OCI-LY3 (cell line): ENCODE measurements around the gene ZNF654.
"Not testable (repeated sequence)": the region's sequence is repeated elsewhere in the genome, so short reads cannot be mapped to it uniquely, and the experiment has no call there.

Experiments
- EZH2phosphoT487 ChIP-seq: fragments of 200-600 bp; shearing (Covaris generic); IDR thresholded peaks from 2 replicates; pipeline ENCODE4 v1.6.1; 2018; ENCODE audit warnings: antibody characterized with exemption, mixed run types, low read depth
- TF ChIP-seq, protein P1 (sequence below): fragments of 200-600, 300-600 bp; sonication (generic); IDR thresholded peaks from 2 replicates; pipeline ENCODE4 v1.5.1; 2014; ENCODE audit warnings: antibody characterized with exemption, low read length, low read depth

DNA sequence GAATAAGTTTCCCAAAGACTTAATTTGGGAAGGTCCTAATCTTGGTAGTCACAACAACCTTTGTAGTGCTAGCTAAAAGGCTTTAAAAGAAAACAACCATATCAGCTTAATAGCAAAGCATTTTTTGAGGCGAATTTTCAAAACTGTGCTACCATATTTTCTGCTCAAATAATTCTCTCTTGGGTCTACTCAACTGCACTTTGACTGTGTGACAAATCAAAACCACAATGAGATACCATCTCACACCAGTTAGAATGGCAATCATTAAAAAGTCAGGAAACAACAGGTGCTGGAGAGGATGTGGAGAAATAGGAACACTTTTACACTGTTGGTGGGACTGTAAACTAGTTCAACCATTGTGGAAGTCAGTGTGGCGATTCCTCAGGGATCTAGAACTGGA is 59.5 kb downstream of the ZNF654 start:
- TF ChIP-seq, protein P1, sequence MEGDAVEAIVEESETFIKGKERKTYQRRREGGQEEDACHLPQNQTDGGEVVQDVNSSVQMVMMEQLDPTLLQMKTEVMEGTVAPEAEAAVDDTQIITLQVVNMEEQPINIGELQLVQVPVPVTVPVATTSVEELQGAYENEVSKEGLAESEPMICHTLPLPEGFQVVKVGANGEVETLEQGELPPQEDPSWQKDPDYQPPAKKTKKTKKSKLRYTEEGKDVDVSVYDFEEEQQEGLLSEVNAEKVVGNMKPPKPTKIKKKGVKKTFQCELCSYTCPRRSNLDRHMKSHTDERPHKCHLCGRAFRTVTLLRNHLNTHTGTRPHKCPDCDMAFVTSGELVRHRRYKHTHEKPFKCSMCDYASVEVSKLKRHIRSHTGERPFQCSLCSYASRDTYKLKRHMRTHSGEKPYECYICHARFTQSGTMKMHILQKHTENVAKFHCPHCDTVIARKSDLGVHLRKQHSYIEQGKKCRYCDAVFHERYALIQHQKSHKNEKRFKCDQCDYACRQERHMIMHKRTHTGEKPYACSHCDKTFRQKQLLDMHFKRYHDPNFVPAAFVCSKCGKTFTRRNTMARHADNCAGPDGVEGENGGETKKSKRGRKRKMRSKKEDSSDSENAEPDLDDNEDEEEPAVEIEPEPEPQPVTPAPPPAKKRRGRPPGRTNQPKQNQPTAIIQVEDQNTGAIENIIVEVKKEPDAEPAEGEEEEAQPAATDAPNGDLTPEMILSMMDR: not testable (repeated sequence)
- TF ChIP-seq EZH2phosphoT487: not testable (repeated sequence)
